Measurements from ENCODE around the gene SORCS1. TPM values are rescaled to one million over a fixed set of nuclear protein-coding genes. Genes with fewer than 3 reads are reported as not detected.

SORCS1 gene
- total RNA-seq, 4 donors from 2014 or later = 7.1 to 16.7 (median 10.7) TPM

DNA sequence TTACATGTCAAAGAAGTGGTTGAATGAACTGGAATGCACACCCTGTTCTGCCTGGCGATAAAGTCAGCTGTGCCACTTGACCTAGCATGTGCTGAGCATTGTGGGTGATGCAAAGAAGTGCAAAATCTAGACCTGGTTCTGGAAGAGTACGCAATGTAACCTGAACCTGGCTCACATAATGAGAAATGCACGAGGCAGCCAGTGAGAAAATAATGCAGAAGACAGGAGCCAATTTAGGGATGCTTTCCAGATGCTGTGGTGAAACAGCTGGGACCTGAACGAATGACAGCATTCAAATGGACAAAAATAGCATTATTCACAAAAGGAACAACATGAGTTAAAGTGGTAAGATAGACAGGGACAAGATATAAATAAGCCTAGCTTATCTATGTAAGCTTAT, 402.6 kb downstream of the SORCS1 start:
- Histone ChIP-seq H3K36me3 (no peaks in the 10 kb centered on the region), H3K9me3 (no peaks in the 10 kb centered on the region), H3K4me1 (no peaks in the 10 kb centered on the region), H3K27ac (replicated peaks in 1 of 4) (no peak overlapping the region), H3K4me3 (no peak overlapping the region), H3K27me3 (no peaks in the 10 kb centered on the region)
- WGBS = 57% methylated on average over 4 of the region's 4 CpGs
- DNase-seq (ENCODE audit: extremely low spot score) = no peak
- intact Hi-C loops (cut with DNase I) = no loop called here
- TF ChIP-seq EP300 (IDR thresholded peaks at IDR 0.05) (no peak), POLR2AphosphoS5 (IDR thresholded peaks at IDR 0.05) (no peak), POLR2A (IDR thresholded peaks at IDR 0.05; ENCODE audit: low read depth) (no peak)
- TF ChIP-seq, protein P1, sequence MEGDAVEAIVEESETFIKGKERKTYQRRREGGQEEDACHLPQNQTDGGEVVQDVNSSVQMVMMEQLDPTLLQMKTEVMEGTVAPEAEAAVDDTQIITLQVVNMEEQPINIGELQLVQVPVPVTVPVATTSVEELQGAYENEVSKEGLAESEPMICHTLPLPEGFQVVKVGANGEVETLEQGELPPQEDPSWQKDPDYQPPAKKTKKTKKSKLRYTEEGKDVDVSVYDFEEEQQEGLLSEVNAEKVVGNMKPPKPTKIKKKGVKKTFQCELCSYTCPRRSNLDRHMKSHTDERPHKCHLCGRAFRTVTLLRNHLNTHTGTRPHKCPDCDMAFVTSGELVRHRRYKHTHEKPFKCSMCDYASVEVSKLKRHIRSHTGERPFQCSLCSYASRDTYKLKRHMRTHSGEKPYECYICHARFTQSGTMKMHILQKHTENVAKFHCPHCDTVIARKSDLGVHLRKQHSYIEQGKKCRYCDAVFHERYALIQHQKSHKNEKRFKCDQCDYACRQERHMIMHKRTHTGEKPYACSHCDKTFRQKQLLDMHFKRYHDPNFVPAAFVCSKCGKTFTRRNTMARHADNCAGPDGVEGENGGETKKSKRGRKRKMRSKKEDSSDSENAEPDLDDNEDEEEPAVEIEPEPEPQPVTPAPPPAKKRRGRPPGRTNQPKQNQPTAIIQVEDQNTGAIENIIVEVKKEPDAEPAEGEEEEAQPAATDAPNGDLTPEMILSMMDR (IDR thresholded peaks at IDR 0.05) = no peak

DNA sequence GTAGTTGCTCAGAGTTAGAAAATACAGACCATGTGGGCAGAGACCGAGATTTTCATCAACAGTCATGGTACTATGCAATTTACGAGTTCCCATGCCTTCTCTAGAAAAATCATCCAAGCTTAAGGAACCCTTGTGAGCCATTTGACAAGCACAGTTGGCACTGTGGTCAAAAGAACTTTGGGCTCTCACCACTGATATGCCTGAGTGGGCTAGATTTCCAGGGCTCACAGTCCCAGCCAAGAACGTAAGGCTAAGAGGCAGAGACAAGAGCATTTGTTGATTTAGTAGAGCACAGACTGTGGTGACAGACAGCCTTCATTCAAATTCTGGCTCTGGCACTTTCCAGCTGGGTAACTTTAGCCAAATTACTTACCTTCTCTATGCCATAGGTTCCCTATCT, 407.0 kb downstream of the SORCS1 start:
- H3K36me3 ChIP-seq = no peaks in the 10 kb centered on the region
- no peak overlapping the region for H3K27ac ChIP-seq (replicated peaks in 1 of 4)
- WGBS = 87% methylated on average over 3 of the region's 3 CpGs
- no peak for DNase-seq (ENCODE audit: extremely low spot score)
- H3K4me1 ChIP-seq = no peaks in the 10 kb centered on the region
- no peaks in the 10 kb centered on the region for H3K9me3 ChIP-seq
- TF ChIP-seq, protein P1 (IDR thresholded peaks at IDR 0.05) = no peak
- no peak for TF ChIP-seq POLR2A (IDR thresholded peaks at IDR 0.05; ENCODE audit: low read depth)
- no peak for TF ChIP-seq POLR2AphosphoS5 (IDR thresholded peaks at IDR 0.05)
- TF ChIP-seq EP300 (IDR thresholded peaks at IDR 0.05) = no peak
- no peaks in the 10 kb centered on the region for H3K27me3 ChIP-seq
- intact Hi-C loops (cut with DNase I) = no loop called here
- no peak overlapping the region for H3K4me3 ChIP-seq

DNA sequence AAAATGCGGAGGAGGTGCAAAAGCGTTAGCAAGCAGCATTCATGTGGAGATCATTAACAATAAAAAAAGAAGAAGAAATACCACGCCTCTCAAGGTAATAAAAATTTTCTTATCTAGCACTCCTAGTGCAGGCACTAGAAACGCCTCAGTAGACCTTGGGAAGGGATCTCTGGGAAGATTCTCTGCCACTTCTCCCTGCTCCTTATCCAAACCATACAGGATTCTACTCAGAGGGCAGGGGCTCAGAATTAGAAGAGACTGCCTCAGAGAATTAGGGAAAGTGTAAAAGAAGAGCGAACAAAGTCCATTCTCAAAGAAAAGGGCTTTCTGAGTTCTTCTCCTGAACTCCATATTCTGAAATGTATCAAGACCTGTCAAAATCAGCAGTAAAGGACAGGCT, 413.4 kb downstream of the SORCS1 start:
- TF ChIP-seq, protein P1 (IDR thresholded peaks at IDR 0.05) = no peak
- TF ChIP-seq POLR2A (IDR thresholded peaks at IDR 0.05; ENCODE audit: low read depth) (no peak), EP300 (IDR thresholded peaks at IDR 0.05) (no peak), POLR2AphosphoS5 (IDR thresholded peaks at IDR 0.05) (no peak)
- no peaks in the 10 kb centered on the region for H3K9me3 ChIP-seq
- H3K36me3 ChIP-seq = no peaks in the 10 kb centered on the region
- no peak overlapping the region for H3K4me3 ChIP-seq
- no peaks in the 10 kb centered on the region for H3K4me1 ChIP-seq
- WGBS = 85% methylated on average over 5 of the region's 5 CpGs
- no peak overlapping the region for H3K27ac ChIP-seq (replicated peaks in 1 of 4)
- DNase-seq (ENCODE audit: extremely low spot score) = no peak
- intact Hi-C loops (cut with DNase I) = no loop called here
- no peaks in the 10 kb centered on the region for H3K27me3 ChIP-seq

DNA sequence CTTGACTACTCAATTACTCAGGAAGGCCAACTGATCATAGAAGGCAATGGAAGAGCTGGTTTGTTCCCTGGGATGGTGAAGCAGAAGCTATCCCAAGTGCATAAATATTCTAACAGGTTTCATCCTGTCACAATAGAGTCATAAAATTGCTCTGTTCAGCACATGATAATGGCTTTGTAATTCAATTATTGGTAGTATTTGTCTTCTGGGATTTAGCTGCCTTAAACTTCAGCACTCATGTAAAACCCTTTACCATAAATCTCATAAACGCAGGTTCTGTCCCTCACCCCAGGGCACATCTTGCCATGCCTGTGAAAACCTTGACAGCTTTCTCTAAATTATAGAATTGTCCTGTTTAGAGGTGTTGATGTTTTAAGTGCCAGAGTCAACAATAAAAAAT, 417.6 kb downstream of the SORCS1 start:
- 94% methylated on average over 1 of the region's 1 CpG for WGBS
- Histone ChIP-seq H3K36me3 (no peaks in the 10 kb centered on the region), H3K4me1 (no peaks in the 10 kb centered on the region), H3K27ac (replicated peaks in 1 of 4) (no peak overlapping the region), H3K27me3 (no peaks in the 10 kb centered on the region), H3K9me3 (no peaks in the 10 kb centered on the region), H3K4me3 (no peak overlapping the region)
- TF ChIP-seq EP300 (IDR thresholded peaks at IDR 0.05) (no peak), POLR2AphosphoS5 (IDR thresholded peaks at IDR 0.05) (no peak), POLR2A (IDR thresholded peaks at IDR 0.05; ENCODE audit: low read depth) (no peak)
- TF ChIP-seq, protein P1 (IDR thresholded peaks at IDR 0.05) = no peak
- intact Hi-C loops (cut with DNase I) = no loop called here
- DNase-seq (ENCODE audit: extremely low spot score) = no peak

DNA sequence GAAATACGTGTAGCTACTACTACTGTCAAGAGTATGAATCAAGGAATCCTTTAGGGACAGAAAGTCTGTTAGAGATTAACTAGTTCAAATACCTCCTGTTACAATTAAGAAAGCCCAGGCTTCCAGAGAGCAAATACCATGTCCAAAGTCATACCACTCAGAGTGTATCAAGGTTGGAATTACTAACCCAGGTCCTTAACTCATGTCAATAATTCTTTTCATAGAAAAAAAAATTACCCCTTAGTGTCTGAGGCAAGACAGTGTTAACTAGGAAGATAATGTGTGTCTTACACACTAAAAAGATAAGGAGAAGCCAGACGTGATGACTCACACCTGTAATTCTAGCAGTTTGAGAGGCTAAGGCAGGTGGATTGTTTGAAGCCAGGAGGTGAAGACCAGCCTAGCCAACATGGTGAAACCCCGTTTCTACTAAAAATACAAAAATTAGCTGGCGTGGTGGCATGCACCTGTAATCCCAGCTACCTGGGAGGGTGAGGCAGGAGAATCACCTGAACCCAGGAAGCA, 423.4 kb downstream of the SORCS1 start:
- Histone ChIP-seq H3K36me3 (no peaks in the 10 kb centered on the region), H3K4me3 (no peak overlapping the region), H3K9me3 (no peaks in the 10 kb centered on the region), H3K4me1 (no peaks in the 10 kb centered on the region), H3K27me3 (no peaks in the 10 kb centered on the region), H3K27ac (replicated peaks in 1 of 4) (no peak overlapping the region)
- 66% methylated on average over 4 of the region's 4 CpGs for WGBS
- intact Hi-C loops (cut with DNase I) = no loop called here
- no peak for TF ChIP-seq POLR2AphosphoS5 (IDR thresholded peaks at IDR 0.05)
- TF ChIP-seq EP300 (IDR thresholded peaks at IDR 0.05) = no peak
- TF ChIP-seq, protein P1 (IDR thresholded peaks at IDR 0.05) = no peak
- TF ChIP-seq POLR2A (IDR thresholded peaks at IDR 0.05; ENCODE audit: low read depth) = no peak
- DNase-seq (ENCODE audit: extremely low spot score) = no peak

Measured in esophagus muscularis mucosa (tissue), 4 donors.